AG04450 (cell line): ENCODE measurements around the gene REEP5. TPM values are rescaled to one million over a fixed set of nuclear protein-coding genes. Genes with fewer than 3 reads are reported as not detected.
A peak's percentile ranks its signal among the peaks of the same experiment; 100 is the strongest.

Experiments
- CTCF ChIA-PET: fragments of 300-600, 350-600 bp; formaldehyde crosslinking; extraction: SDS; loops from one replicate; lab custom pipeline; 2022; ENCODE audit warnings: antibody characterized with exemption, inconsistent platforms; lab: Charles Lee
- POLR2A ChIA-PET: fragments of 350-600 bp; formaldehyde crosslinking; extraction: SDS; loops from one replicate; lab custom pipeline; 2021; ENCODE audit warnings: antibody characterized with exemption, inconsistent platforms; lab: Yijun Ruan, JAX
- DNase-seq: peaks from one replicate; pipeline ENCODE4 v3.0.0-alpha.2; 2011; ENCODE audit warnings: low read depth, low spot score
- H3K27ac ChIP-seq: one replicate; pipeline ENCODE4 v1.5.1; 2012; ENCODE audit warnings: low read depth, low read length, control low read depth
- H3K27me3 ChIP-seq: one replicate; pipeline ENCODE4 v1.6.0; 2012; ENCODE audit warnings: low read length; ENCODE audit not compliant: control insufficient read depth, insufficient read depth
- H3K4me3 ChIP-seq: 2 replicates; pipeline ENCODE4 v1.5.1; 2011; ENCODE audit warnings: mild to moderate bottlenecking, low read depth, low read length, control low read depth
- H3K9me3 ChIP-seq: 2 replicates; pipeline ENCODE4 v1.5.1; 2012; ENCODE audit warnings: low read length; ENCODE audit not compliant: control insufficient read depth, insufficient read depth
- polyA plus RNA-seq: library from polyadenylated mRNA; depleted of rRNA; stranded (reverse); fragments of >200 nt; gene quantifications from 2 replicates; pipeline ENCODE4 v1.2.3, GENCODE V29; 2011
- TF ChIP-seq, protein P1 (sequence below): IDR thresholded peaks from 2 replicates; pipeline ENCODE4 v1.5.1; 2011; ENCODE audit warnings: low read depth, low read length, control low read depth, inconsistent platforms

The REEP5 gene
- polyA plus RNA-seq, 1 experiment, result 163 TPM

DNA sequence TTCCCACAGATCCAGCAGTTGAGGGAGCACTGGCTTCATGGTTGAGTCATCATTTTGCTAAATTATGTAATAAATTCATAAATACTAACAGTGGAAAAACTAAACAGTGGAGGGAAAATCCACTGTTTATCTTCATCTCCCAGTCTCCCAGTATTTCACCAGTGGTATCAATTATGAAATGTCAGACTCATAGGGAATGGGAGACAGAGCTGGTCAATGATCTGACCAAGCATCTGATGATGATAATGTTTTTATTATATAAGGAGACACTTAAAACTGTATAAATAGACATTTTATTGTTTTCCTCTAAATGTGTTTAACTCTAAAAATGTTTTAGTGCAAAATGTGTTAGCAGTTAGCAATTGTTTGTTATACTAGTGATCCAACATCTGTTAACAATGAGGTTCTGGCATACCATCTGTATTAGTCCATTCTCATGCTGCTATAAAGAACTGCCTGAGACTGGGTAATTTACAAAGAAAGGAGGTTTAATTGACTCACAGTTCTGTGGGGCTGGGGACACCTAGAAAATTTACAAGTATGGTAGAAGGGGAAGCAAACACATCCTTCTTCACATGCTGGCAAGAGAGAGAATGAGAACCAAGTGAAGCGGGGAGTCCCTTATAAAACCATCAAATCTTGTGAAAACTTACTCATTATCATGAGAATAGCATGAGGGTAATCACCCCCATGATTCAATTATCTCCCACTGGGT lies 11.8 kb upstream of the REEP5 start:
- TF ChIP-seq, protein P1, sequence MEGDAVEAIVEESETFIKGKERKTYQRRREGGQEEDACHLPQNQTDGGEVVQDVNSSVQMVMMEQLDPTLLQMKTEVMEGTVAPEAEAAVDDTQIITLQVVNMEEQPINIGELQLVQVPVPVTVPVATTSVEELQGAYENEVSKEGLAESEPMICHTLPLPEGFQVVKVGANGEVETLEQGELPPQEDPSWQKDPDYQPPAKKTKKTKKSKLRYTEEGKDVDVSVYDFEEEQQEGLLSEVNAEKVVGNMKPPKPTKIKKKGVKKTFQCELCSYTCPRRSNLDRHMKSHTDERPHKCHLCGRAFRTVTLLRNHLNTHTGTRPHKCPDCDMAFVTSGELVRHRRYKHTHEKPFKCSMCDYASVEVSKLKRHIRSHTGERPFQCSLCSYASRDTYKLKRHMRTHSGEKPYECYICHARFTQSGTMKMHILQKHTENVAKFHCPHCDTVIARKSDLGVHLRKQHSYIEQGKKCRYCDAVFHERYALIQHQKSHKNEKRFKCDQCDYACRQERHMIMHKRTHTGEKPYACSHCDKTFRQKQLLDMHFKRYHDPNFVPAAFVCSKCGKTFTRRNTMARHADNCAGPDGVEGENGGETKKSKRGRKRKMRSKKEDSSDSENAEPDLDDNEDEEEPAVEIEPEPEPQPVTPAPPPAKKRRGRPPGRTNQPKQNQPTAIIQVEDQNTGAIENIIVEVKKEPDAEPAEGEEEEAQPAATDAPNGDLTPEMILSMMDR, result no peak
- H3K4me3 ChIP-seq, result no peak overlapping the region
- H3K9me3 ChIP-seq, result no peaks in the 10 kb centered on the region
- DNase-seq, result no peak
- H3K27me3 ChIP-seq, result no peaks in the 10 kb centered on the region
- CTCF ChIA-PET, result interaction anchor here (1.5 to 1.6 kb wide), 2 partner anchors 11 to 12 kb away, joined by 6 to 7 read pairs; partner anchors contain the start of gene REEP5
- peak overlapping the region; percentile 23 for H3K27ac ChIP-seq
- POLR2A ChIA-PET, result interaction anchor here (1.1 kb wide), 1 partner anchor 42 kb away, joined by 6 read pairs; the partner anchor contains the start of gene DCP2

DNA sequence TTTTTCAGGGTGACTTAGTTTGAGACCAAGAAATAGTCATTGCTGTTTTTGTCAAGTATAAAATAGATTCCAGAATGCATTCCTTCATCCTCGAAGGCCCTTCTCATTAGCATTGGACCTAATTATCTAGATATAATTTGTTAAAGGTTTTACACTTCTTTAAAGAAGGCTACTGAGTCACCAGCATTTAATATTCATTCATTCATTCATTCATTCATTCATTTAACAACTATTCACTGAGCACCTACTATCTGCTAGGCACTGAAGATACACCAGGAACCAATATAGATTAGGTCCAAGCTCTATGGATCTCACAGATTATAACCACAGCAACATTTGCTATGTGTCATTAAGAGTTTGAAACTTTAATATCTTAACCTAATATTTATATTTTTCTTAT lies 11.1 kb upstream of the REEP5 start:
- Histone ChIP-seq H3K9me3 (no peaks in the 10 kb centered on the region), H3K4me3 (no peak overlapping the region), H3K27ac (no peak overlapping the region), H3K27me3 (no peaks in the 10 kb centered on the region)
- DNase-seq, result no peak
- TF ChIP-seq, protein P1, result no peak
- ChIA-PET POLR2A (interaction anchor here (1.1 kb wide), 1 partner anchor 43 kb away, joined by 6 read pairs; the partner anchor contains the start of gene DCP2), CTCF (interaction anchor here (1.6 kb wide), 1 partner anchor 10 kb away, joined by 6 read pairs; no protein-coding TSS in a partner anchor)

DNA sequence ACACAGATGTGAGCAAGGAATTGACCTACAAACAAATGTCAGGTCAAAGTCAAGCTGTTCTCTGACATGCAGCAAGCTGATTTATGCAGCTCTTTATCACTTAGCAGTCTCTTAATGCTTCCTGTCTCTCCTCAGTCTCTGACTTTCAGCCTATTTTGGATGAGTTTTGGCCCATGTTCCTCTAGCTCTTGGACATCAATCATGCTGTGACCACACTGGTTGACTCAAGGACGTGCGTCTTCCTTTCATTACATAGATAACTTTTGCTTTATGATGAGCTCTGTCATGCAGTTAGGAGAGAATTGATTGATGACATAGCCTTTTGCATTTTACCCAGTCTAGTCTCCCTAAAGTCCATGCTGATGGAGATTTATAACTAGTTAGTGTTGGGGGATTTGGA lies 9.4 kb upstream of the REEP5 start:
- CTCF ChIA-PET, result interaction anchor here (1.2 kb wide), 1 partner anchor 8 kb away, joined by 4 read pairs; no protein-coding TSS in a partner anchor
- Histone ChIP-seq H3K27me3 (no peaks in the 10 kb centered on the region), H3K4me3 (no peak overlapping the region), H3K9me3 (no peaks in the 10 kb centered on the region), H3K27ac (no peak overlapping the region)
- DNase-seq, result no peak
- POLR2A ChIA-PET, result interaction anchor here (1.7 kb wide), 1 partner anchor 45 kb away, joined by 5 read pairs; the partner anchor contains the start of gene DCP2
- TF ChIP-seq, protein P1, result no peak

DNA sequence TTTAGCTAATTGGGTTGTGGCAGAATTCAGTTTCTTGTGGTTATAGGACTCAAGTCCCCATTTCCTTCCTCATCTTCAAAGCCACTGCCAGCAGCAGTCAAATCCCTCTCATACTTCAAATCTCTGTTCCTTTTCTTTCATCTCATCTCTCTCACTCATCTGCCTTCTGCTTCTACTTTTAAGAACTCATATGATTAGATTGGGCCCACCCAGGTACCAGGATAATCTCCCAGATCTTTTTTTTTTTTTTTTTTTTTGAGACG lies 8.0 kb upstream of the REEP5 start:
- H3K27ac ChIP-seq, result no peak overlapping the region
- H3K4me3 ChIP-seq, result no peak overlapping the region
- ChIA-PET CTCF (no interaction called here), POLR2A (no interaction called here)
- no peak for DNase-seq
- TF ChIP-seq, protein P1, result no peak
- no peaks in the 10 kb centered on the region for H3K9me3 ChIP-seq
- no peaks in the 10 kb centered on the region for H3K27me3 ChIP-seq

DNA sequence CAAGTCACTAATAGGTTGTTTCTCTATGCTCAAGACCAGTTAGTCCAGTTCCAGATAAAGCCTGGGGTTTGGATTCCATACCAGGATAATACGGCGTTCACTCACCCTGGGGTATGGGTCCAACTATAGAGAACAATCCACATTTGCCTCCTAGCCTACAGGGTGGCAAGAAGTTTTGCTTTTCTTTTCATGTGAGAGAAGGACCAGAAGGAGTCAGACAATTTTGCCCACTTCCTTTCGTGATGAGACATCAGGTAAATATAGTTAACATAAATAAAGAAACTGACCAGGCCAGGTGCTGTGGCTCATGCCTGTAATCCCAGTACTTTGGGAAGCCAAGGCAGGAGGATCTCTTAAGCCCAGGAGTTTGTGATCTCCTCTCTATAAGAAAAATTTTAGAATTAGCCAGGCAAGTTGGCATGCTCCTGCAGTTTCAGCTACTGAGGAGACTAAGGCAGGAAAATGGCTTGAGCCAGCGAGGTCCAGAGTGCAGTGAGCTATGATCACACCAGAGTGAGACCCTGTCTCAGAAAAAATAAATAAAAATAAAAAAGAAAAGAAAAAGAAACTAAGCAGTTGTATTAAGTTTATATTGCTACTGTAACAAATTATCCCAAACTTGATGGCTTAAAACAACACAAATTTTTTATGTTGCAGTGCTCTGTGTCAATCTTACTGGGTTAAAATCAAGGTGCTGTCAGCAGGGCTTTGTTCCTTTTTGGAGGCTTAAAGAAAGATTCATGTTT lies 7.5 kb upstream of the REEP5 start:
- CTCF ChIA-PET, result no interaction called here
- Histone ChIP-seq H3K4me3 (no peak overlapping the region), H3K27ac (no peak overlapping the region), H3K27me3 (no peaks in the 10 kb centered on the region), H3K9me3 (no peaks in the 10 kb centered on the region)
- POLR2A ChIA-PET, result no interaction called here
- TF ChIP-seq, protein P1, result no peak
- DNase-seq, result no peak
